Esophagus muscularis mucosa (tissue), 4 donors: ENCODE results near the gene STARD9. TPM values are rescaled to one million over a fixed set of nuclear protein-coding genes. Genes with fewer than 3 reads are reported as not detected.

Experiments used
- DNase-seq: peaks from one replicate; pipeline ENCODE4 v3.0.0-alpha.2; 2017; ENCODE audit errors: extremely low spot score
- H3K27ac ChIP-seq, 4 donors: fragments of 200-600 bp; sonication (generic); replicated peaks in 1 of 4; 1 replicate in 3 of 4; 2 replicates in 1 of 4; pipeline ENCODE4 v1.5.1; 2016 to 2019; ENCODE audit warnings: mild to moderate bottlenecking in 1 of 4
- H3K27me3 ChIP-seq, 4 donors: fragments of 200-600 bp; sonication (generic); one replicate each; pipeline versions ENCODE4 v1.5.1 to v1.6.0; 2016 to 2019
- H3K36me3 ChIP-seq, 4 donors: fragments of 200-600 bp; sonication (generic); one replicate each; pipeline ENCODE4 v1.5.1; 2016 to 2019
- H3K4me1 ChIP-seq, 4 donors: fragments of 200-600 bp; sonication (generic); one replicate each; pipeline ENCODE4 v1.5.1; 2016 to 2019
- H3K4me3 ChIP-seq, 4 donors: fragments of 200-600 bp; sonication (generic); 1 replicate in 2 of 4; 2 replicates in 2 of 4; pipeline ENCODE4 v1.5.1; 2016 to 2019; ENCODE audit warnings: mild to moderate bottlenecking in 4 of 4, moderate library complexity in 1 of 4
- H3K9me3 ChIP-seq, 4 donors: fragments of 200-600 bp; sonication (generic); 1 replicate in 3 of 4; 2 replicates in 1 of 4; pipeline ENCODE4 v1.5.1; 2016 to 2019
- CTCF ChIP-seq, 3 experiments: fragments of 200-600 bp in 2 of 3; fragments of 450-650 bp in 1 of 3; sonication (generic) in 2 of 3; IDR thresholded peaks; one replicate each; pipeline ENCODE4 v1.5.1; 2017 to 2019; ENCODE audit warnings: antibody characterized with exemption in 3 of 3, mild to moderate bottlenecking in 2 of 3, moderate library complexity in 1 of 3
- EP300 ChIP-seq: sonication (generic); formaldehyde crosslinking; IDR thresholded peaks from one replicate; pipeline ENCODE4 v1.6.1; 2017; ENCODE audit warnings: antibody characterized with exemption
- POLR2A ChIP-seq: fragments of 450-650 bp; IDR thresholded peaks from one replicate; pipeline ENCODE4 v1.6.1; 2017; ENCODE audit warnings: antibody characterized with exemption, moderate library complexity, mild to moderate bottlenecking, low read depth
- POLR2AphosphoS5 ChIP-seq, 2 donors: sonication (generic); formaldehyde crosslinking; IDR thresholded peaks; one replicate each; pipeline ENCODE4 v1.6.1; 2017; ENCODE audit warnings: antibody characterized with exemption in 2 of 2
- WGBS: methylation state at CpG from one replicate; pipeline ENCODE4 v1.1.5; 2018; 5-methylcytosine and 5-hydroxymethylcytosine counted together
- intact Hi-C: fragments of 100-400 bp; cut with DNase I; formaldehyde crosslinking; loops from one replicate; pipeline ENCODE4 v1.15.1; 2023
- total RNA-seq, 4 donors: library from RNA; depleted of rRNA; stranded (reverse); fragments of >200 nt; gene quantifications; one replicate each; pipeline versions ENCODE4 v1.1.0 to v1.2.1, GENCODE V29; 2016

Gene STARD9
- total RNA-seq, 4 donors from 2014 or later = 14.2 to 46.9 (median 33.3) TPM

GRCh38 chr15:42584031-42584765 lies 8.8 kb downstream of the STARD9 start:
- H3K27me3 ChIP-seq = no peaks in the 10 kb centered on the region
- TF ChIP-seq EP300 (no peak), POLR2AphosphoS5 (IDR thresholded peaks at IDR 0.05) (no peak), POLR2A (no peak), CTCF (IDR thresholded peaks at IDR 0.05) (no peak)
- H3K4me1 ChIP-seq = peaks cover 48 to 87% (median 80%) of the 10 kb centered on the region in 4 donors
- peaks cover 0 to 14% (median 12%) of the 10 kb centered on the region in 4 donors for H3K36me3 ChIP-seq
- peak overlapping the region; percentile 75 to 83 (median 81) for H3K27ac ChIP-seq
- peak overlapping the region; percentile 31 to 53 (median 44) for H3K4me3 ChIP-seq
- H3K9me3 ChIP-seq = no peaks in the 10 kb centered on the region
- intact Hi-C loops = no loop called here
- no peak for DNase-seq
- 14% methylated on average over 4 of the region's 4 CpGs for WGBS

DNA sequence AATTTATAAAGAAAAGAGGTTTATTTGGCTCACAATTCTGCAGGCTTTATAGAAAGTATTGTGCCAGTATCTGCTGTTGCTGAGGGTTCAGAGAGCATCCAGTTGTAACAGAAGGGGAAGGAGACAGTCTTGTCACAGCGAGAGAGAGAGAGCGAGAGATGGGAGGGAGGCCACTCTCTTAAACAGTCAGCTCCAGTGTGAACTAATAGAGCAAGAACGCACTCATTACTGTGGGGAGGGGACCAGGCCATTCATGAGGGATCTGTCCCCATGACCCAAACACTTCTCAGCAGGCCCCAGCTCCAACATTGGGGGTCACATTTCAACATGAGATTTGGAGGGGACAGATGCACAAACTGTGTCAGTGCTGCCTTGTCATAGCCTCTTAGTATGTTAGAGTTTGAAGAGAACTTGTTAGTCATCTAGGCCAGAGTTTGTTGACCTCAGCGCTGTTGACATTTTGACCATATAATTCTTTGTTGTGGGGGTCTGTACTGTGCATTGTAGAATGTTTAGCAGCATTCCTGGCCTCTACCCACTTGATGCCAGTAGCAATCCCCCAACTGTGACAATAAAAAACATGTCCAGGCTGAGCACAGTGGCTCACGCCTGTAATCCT lies 15.3 kb downstream of the STARD9 start:
- WGBS = 88% methylated on average over 5 of the region's 5 CpGs
- Histone ChIP-seq H3K4me3 (no peak overlapping the region), H3K27ac (peak overlapping the region in 3 of 4 donors; percentile 39 to 77 (median 76)), H3K27me3 (no peaks in the 10 kb centered on the region), H3K36me3 (peaks cover 0 to 24% (median 17%) of the 10 kb centered on the region in 4 donors), H3K4me1 (peaks cover 17 to 83% (median 67%) of the 10 kb centered on the region in 4 donors), H3K9me3 (no peaks in the 10 kb centered on the region)
- TF ChIP-seq EP300 (no peak), CTCF (IDR thresholded peaks at IDR 0.05) (no peak), POLR2AphosphoS5 (IDR thresholded peaks at IDR 0.05) (no peak), POLR2A (no peak)
- no peak for DNase-seq
- intact Hi-C loops = no loop called here

- 88% methylated on average over 10 of the region's 10 CpGs for WGBS
- DNase-seq = no peak
- no peaks in the 10 kb centered on the region for H3K27me3 ChIP-seq
- H3K36me3 ChIP-seq = peaks cover 0 to 22% (median 12%) of the 10 kb centered on the region in 4 donors
- H3K4me3 ChIP-seq = no peak overlapping the region
- intact Hi-C loops = no loop called here
- no peaks in the 10 kb centered on the region for H3K9me3 ChIP-seq
- H3K4me1 ChIP-seq = peaks cover 24 to 84% (median 72%) of the 10 kb centered on the region in 4 donors
- TF ChIP-seq CTCF (IDR thresholded peaks at IDR 0.05) (peak; percentile 7 to 44 (median 15)), POLR2A (no peak), POLR2AphosphoS5 (IDR thresholded peaks at IDR 0.05) (no peak), EP300 (no peak)
- H3K27ac ChIP-seq = peak overlapping the region in 3 of 4 donors; percentile 39 to 77 (median 76)
Measured at GRCh38 chr15:42591238-42591934, 16.0 kb downstream of the STARD9 start.

DNA sequence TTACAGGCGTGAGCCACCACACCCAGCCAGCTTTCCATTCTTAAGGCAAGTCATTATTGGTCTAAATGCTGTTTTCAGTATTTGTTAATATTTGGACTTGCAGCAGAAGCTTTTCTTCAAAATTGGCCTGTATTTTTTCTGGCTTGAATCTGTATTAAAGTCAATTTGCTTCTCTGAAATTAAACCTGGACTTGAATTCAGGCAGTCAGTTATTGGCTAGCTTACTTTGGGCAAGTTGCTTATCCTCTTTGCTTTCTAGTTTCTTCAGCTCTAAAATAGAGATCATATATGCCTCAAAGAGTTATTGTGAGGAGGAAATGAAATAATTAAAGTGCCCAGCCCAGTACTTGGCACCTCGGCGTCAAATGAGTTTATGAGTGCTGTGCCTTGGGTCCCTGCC lies 17.3 kb downstream of the STARD9 start:
- DNase-seq = no peak
- TF ChIP-seq POLR2AphosphoS5 (IDR thresholded peaks at IDR 0.05) = no peak
- TF ChIP-seq EP300 = no peak
- TF ChIP-seq CTCF (IDR thresholded peaks at IDR 0.05) = no peak
- TF ChIP-seq POLR2A = no peak
- Histone ChIP-seq H3K27ac (peak overlapping the region; percentile 75 to 78 (median 76)), H3K9me3 (no peaks in the 10 kb centered on the region), H3K4me3 (peak overlapping the region in 3 of 4 donors; percentile 5 to 8 (median 6)), H3K36me3 (peaks cover 0 to 15% (median 7%) of the 10 kb centered on the region in 4 donors), H3K4me1 (peaks cover 26 to 86% (median 77%) of the 10 kb centered on the region in 4 donors), H3K27me3 (no peaks in the 10 kb centered on the region)
- intact Hi-C loops = no loop called here
- 70% methylated on average over 3 of the region's 3 CpGs for WGBS
